OCI-LY3 (cell line): Measurements from ENCODE around the gene OR14C36.

Experiments used
- H2AFZ ChIP-seq: fragments of 200-600, 300-600 bp; shearing (Covaris generic); 2 replicates; pipeline ENCODE4 v1.6.0; 2014; ENCODE audit warnings: antibody characterized with exemption, low read depth, low read length
- H3K27ac ChIP-seq: fragments of 200-600, 300-600 bp; sonication (generic); 2 replicates; pipeline ENCODE4 v1.5.1; 2014; ENCODE audit warnings: mild to moderate bottlenecking, low read length, moderate library complexity, mixed read lengths
- H3K27me3 ChIP-seq: fragments of 200-600, 300-600 bp; sonication (generic); 2 replicates; pipeline ENCODE4 v1.6.1; 2014; ENCODE audit warnings: low read depth, low read length, mixed read lengths
- H3K36me3 ChIP-seq: fragments of 200-600, 300-600 bp; sonication (generic); replicated peaks from 2 replicates; pipeline ENCODE3; 2014; ENCODE audit warnings: low read depth, low read length, mixed read lengths
- H3K4me1 ChIP-seq: fragments of 300-600, 200-600 bp; sonication (generic); 2 replicates; pipeline ENCODE4 v1.6.1; 2014; ENCODE audit warnings: low read length, mixed read lengths
- H3K4me2 ChIP-seq: fragments of 200-600, 300-600 bp; sonication (generic); 2 replicates; pipeline ENCODE4 v1.6.1; 2014; ENCODE audit warnings: low read length, mixed read lengths
- H3K4me3 ChIP-seq: fragments of 300-600, 200-600 bp; sonication (generic); 2 replicates; pipeline ENCODE4 v1.5.1; 2014; ENCODE audit warnings: antibody characterized with exemption, mild to moderate bottlenecking, low read length, moderate library complexity
- H3K79me2 ChIP-seq: fragments of 300-600, 200-600 bp; shearing (Covaris generic); 2 replicates; pipeline ENCODE4 v1.6.1; 2014; ENCODE audit warnings: mild to moderate bottlenecking, low read length, mixed read lengths
- H3K9ac ChIP-seq: fragments of 300-600, 200-600 bp; shearing (Covaris generic); 2 replicates; pipeline ENCODE4 v1.6.0; 2014; ENCODE audit warnings: mild to moderate bottlenecking, low read length, moderate library complexity
- H3K9me3 ChIP-seq: fragments of 200-600, 300-600 bp; shearing (Covaris generic); 2 replicates; pipeline ENCODE4 v1.6.1; 2014; ENCODE audit warnings: low read length, mixed read lengths; ENCODE audit not compliant: insufficient read depth
- H4K20me1 ChIP-seq: fragments of 200-600, 300-600 bp; sonication (generic); 2 replicates; pipeline ENCODE4 v1.6.1; 2016; ENCODE audit warnings: low read length, mixed read lengths; ENCODE audit not compliant: insufficient read depth
- CTCF ChIP-seq: fragments of 200-600, 300-600 bp; sonication (generic); IDR thresholded peaks from 2 replicates; pipeline ENCODE4 v1.5.1; 2014; ENCODE audit warnings: antibody characterized with exemption, low read length, low read depth
- EZH2phosphoT487 ChIP-seq: fragments of 200-600 bp; shearing (Covaris generic); IDR thresholded peaks from 2 replicates; pipeline ENCODE4 v1.6.1; 2018; ENCODE audit warnings: antibody characterized with exemption, mixed run types, low read depth

The OR14C36 gene

GRCh38 chr1:248361121-248361715 lies 12.6 kb downstream of the OR14C36 start, which contains the start of gene OR2T4:
Gene OR2T4, plus strand, starts transcription at chr1:248361665. Its CDS starts 0 bp downstream, at chr1:248361665.
- Histone ChIP-seq H3K9me3 (no peaks in the 10 kb centered on the region), H3K27me3 (peaks cover 5% of the 10 kb centered on the region; the same call in 1 of the 2 replicates), H4K20me1 (no peaks in the 10 kb centered on the region), H3K4me1 (no peaks in the 10 kb centered on the region), H3K9ac (no peak within 1 kb of the TSS), H3K27ac (no peak within 1 kb of the TSS), H3K36me3 (no peaks in the 10 kb centered on the region), H2AFZ (no peak within 1 kb of the TSS), H3K4me2 (no peak within 1 kb of the TSS), H3K4me3 (no peak within 1 kb of the TSS), H3K79me2 (no peaks in the 10 kb centered on the region)
- TF ChIP-seq EZH2phosphoT487 (no peak), CTCF (no peak)

- H3K9me3 ChIP-seq: no peaks in the 10 kb centered on the region
- no peak overlapping the region for H3K27ac ChIP-seq
- TF ChIP-seq CTCF (no peak), EZH2phosphoT487 (no peak)
- no peaks in the 10 kb centered on the region; the same call in 1 of the 2 replicates for H3K27me3 ChIP-seq
- H3K4me1 ChIP-seq: no peaks in the 10 kb centered on the region
- no peaks in the 10 kb centered on the region for H4K20me1 ChIP-seq
- no peaks in the 10 kb centered on the region for H3K79me2 ChIP-seq
- no peak overlapping the region for H3K9ac ChIP-seq
- no peak overlapping the region for H2AFZ ChIP-seq
- H3K36me3 ChIP-seq: no peaks in the 10 kb centered on the region
- no peak overlapping the region for H3K4me2 ChIP-seq
- no peak overlapping the region for H3K4me3 ChIP-seq
Measured at GRCh38 chr1:248366609-248367008, 18.0 kb downstream of the OR14C36 start.

GRCh38 chr1:248372394-248372793 lies 23.8 kb downstream of the OR14C36 start:
- no peak overlapping the region for H3K27ac ChIP-seq
- H4K20me1 ChIP-seq: no peaks in the 10 kb centered on the region
- H3K79me2 ChIP-seq: no peaks in the 10 kb centered on the region
- no peaks in the 10 kb centered on the region for H3K9me3 ChIP-seq
- H3K9ac ChIP-seq: no peak overlapping the region
- no peaks in the 10 kb centered on the region for H3K4me1 ChIP-seq
- TF ChIP-seq CTCF (no peak), EZH2phosphoT487 (no peak)
- H3K36me3 ChIP-seq: no peaks in the 10 kb centered on the region
- no peak overlapping the region for H2AFZ ChIP-seq
- H3K4me2 ChIP-seq: no peak overlapping the region
- no peaks in the 10 kb centered on the region; the same call in 1 of the 2 replicates for H3K27me3 ChIP-seq
- H3K4me3 ChIP-seq: no peak overlapping the region

- H3K4me3 ChIP-seq: no peak overlapping the region
- no peaks in the 10 kb centered on the region for H3K36me3 ChIP-seq
- no peaks in the 10 kb centered on the region for H3K9me3 ChIP-seq
- H2AFZ ChIP-seq: no peak overlapping the region
- TF ChIP-seq EZH2phosphoT487: no peak
- no peak for TF ChIP-seq CTCF
- no peaks in the 10 kb centered on the region for H3K4me1 ChIP-seq
- H4K20me1 ChIP-seq: no peaks in the 10 kb centered on the region
- H3K9ac ChIP-seq: no peak overlapping the region
- no peak overlapping the region for H3K4me2 ChIP-seq
- H3K27ac ChIP-seq: no peak overlapping the region
- H3K79me2 ChIP-seq: no peaks in the 10 kb centered on the region
- H3K27me3 ChIP-seq: no peaks in the 10 kb centered on the region; the same call in 1 of the 2 replicates
Measured at GRCh38 chr1:248373761-248374160, 25.2 kb downstream of the OR14C36 start.
